ENCODE results near the gene DTNBP1. TPM values are rescaled to one million over a fixed set of nuclear protein-coding genes. Genes with fewer than 3 reads are reported as not detected.
A peak's percentile ranks its signal among the peaks of the same experiment; 100 is the strongest.

DTNBP1 gene
- total RNA-seq, 1 donor from 2014 or later: 19.4 TPM

DNA sequence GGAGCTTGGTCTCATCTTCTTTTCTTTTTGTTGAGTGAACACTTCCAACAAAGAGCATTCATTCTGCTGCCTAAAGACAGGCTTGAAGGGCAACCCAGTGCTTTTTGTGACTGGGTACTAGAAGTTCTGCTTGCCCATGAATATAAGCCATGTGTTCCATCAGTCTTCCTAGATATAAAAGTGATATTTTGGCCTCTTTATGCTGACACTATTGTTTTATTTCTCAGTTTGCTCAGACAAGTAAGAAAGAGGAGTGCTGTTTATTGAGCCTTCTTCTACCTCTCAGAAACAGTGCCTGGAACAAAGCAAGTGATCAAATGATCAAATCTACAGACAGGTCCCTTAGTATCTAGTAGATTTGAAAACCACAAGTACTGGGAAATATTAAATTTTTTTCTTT is 2.4 kb upstream of the DTNBP1 start:
- peaks cover 1% of the 10 kb centered on the region for H3K36me3 Mint-ChIP-seq
- no peak for DNase-seq (ENCODE audit: low spot score in 2 of 2, unreplicated experiment in 2 of 2)
- no peak overlapping the region for H3K27ac Mint-ChIP-seq
- peaks cover 9% of the 10 kb centered on the region for H3K4me1 Mint-ChIP-seq
- TF ChIP-seq CTCF (IDR thresholded peaks at IDR 0.05; ENCODE audit: unreplicated experiment): no peak
- no peak overlapping the region for H3K4me3 Mint-ChIP-seq
- H3K27me3 Mint-ChIP-seq (ENCODE audit: low read depth): peaks cover 35% of the 10 kb centered on the region
- no peaks in the 10 kb centered on the region for H3K9me3 Mint-ChIP-seq

GRCh38 chr6:15663130-15663871 is 473 bp upstream of the DTNBP1 start:
- Mint-ChIP-seq H3K9me3 (no peaks in the 10 kb centered on the region), H3K27ac (peak overlapping the region; percentile 63), H3K4me3 (peak overlapping the region; percentile 76), H3K27me3 (ENCODE audit: low read depth) (peaks cover 21% of the 10 kb centered on the region), H3K4me1 (peaks cover 9% of the 10 kb centered on the region), H3K36me3 (peaks cover 5% of the 10 kb centered on the region)
- no peak for TF ChIP-seq CTCF (IDR thresholded peaks at IDR 0.05; ENCODE audit: unreplicated experiment)
- DNase-seq (ENCODE audit: low spot score in 2 of 2, unreplicated experiment in 2 of 2): no peak

GRCh38 chr6:15661853-15662325 is 939 bp downstream of the DTNBP1 start:
- TF ChIP-seq CTCF (IDR thresholded peaks at IDR 0.05; ENCODE audit: unreplicated experiment): no peak
- peaks cover 15% of the 10 kb centered on the region for H3K27me3 Mint-ChIP-seq (ENCODE audit: low read depth)
- H3K4me1 Mint-ChIP-seq: peaks cover 9% of the 10 kb centered on the region
- H3K9me3 Mint-ChIP-seq: no peaks in the 10 kb centered on the region
- H3K36me3 Mint-ChIP-seq: peaks cover 5% of the 10 kb centered on the region
- H3K4me3 Mint-ChIP-seq: peak overlapping the region; percentile 76
- DNase-seq (ENCODE audit: low spot score in 2 of 2, unreplicated experiment in 2 of 2): no peak
- H3K27ac Mint-ChIP-seq: peak overlapping the region; percentile 75

GRCh38 chr6:15659181-15659580 is 3.6 kb downstream of the DTNBP1 start:
- Mint-ChIP-seq H3K36me3 (peaks cover 5% of the 10 kb centered on the region), H3K4me1 (peaks cover 9% of the 10 kb centered on the region), H3K4me3 (no peak overlapping the region), H3K27ac (no peak overlapping the region), H3K27me3 (ENCODE audit: low read depth) (peaks cover 9% of the 10 kb centered on the region), H3K9me3 (no peaks in the 10 kb centered on the region)
- no peak for TF ChIP-seq CTCF (IDR thresholded peaks at IDR 0.05; ENCODE audit: unreplicated experiment)
- DNase-seq (ENCODE audit: low spot score in 2 of 2, unreplicated experiment in 2 of 2): no peak

DNA sequence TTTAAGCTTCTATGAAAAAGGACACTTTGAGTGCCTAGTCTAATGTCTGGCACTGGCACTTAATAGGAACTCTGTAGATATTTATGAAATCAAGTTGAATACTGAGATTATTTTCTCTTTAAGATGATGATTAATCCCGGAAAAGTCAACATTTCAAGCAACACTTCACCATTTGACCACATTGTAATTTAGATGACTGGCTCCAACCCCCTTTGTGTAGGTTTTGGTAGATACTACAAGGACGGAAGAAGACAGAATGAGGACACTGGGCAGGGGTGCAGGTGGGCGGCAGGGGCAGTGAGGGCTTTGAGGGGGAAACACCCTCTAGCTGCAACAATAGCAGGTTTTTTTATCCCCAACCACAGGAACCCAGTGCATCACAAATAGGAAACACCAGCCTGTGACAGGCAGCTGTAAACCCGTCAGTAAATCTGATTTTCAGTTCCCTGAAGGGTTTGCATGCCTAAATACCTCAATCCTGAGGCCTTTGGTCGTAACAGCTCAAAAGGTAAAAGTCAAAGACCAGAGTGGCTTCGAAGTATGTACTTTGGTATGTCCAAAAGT is 4.6 kb downstream of the DTNBP1 start:
- no peak for TF ChIP-seq CTCF (IDR thresholded peaks at IDR 0.05; ENCODE audit: unreplicated experiment)
- Mint-ChIP-seq H3K36me3 (peaks cover 5% of the 10 kb centered on the region), H3K4me3 (no peak overlapping the region), H3K27me3 (ENCODE audit: low read depth) (peaks cover under 1% of the 10 kb centered on the region), H3K4me1 (peaks cover 4% of the 10 kb centered on the region), H3K27ac (no peak overlapping the region), H3K9me3 (no peaks in the 10 kb centered on the region)
- DNase-seq (ENCODE audit: low spot score in 2 of 2, unreplicated experiment in 2 of 2): no peak
